ENCODE results near the gene SPOPL. TPM values are rescaled to one million over a fixed set of nuclear protein-coding genes. Genes with fewer than 3 reads are reported as not detected.
A peak's percentile ranks its signal among the peaks of the same experiment; 100 is the strongest.

SPOPL gene
- total RNA-seq (2021) (20.3 and 21.1 TPM in 2 replicates), Bru-seq, nascent RNA (percentile 82 among the genes with signal in this experiment), BruChase-seq, experiment 1, labeled RNA remaining after a 2-hour chase (percentile 83 among the genes with signal in this experiment), BruChase-seq, experiment 2, labeled RNA remaining after a 6-hour chase (percentile 71 among the genes with signal in this experiment)
- long read RNA-seq, full-length matches to known transcripts = 12 of 15 reads
- long read RNA-seq, partial matches to known transcripts = 1 of 15 reads
- long read RNA-seq, other reads (novel, unspliced or antisense) = 2 of 15 reads

GRCh38 chr2:138501425-138502254, at the start of gene SPOPL:
Gene SPOPL (plus strand): TSS chr2:138501770. CDS start chr2:138550217, 48,447 bp downstream.
- Histone ChIP-seq H3K4me3 (ENCODE audit: low read depth, low read length, poor library complexity, severe bottlenecking) (peak within 1 kb of the TSS; percentile 93), H3K36me3 (ENCODE audit: insufficient read depth, low read length, poor library complexity, severe bottlenecking) (no peaks in the 10 kb centered on the region), H3K9me3 (ENCODE audit: low read depth, low read length, poor library complexity, severe bottlenecking) (no peaks in the 10 kb centered on the region), H3K4me1 (ENCODE audit: insufficient read depth, low read length, poor library complexity, severe bottlenecking) (peaks cover 13% of the 10 kb centered on the region), H3K27ac (ENCODE audit: low read depth, low read length, poor library complexity, severe bottlenecking) (peak within 1 kb of the TSS; percentile 86), H3K27me3 (replicated peaks; ENCODE audit: insufficient read depth, low read depth, low read length, poor library complexity) (no peaks in the 10 kb centered on the region)
- peak; percentile 94 for DNase-seq (ENCODE audit: low spot score)
- ChIA-PET CTCF (no interaction called here), POLR2A (ENCODE audit: low non-redundant PET) (no interaction called here)
- TF ChIP-seq CTCF (conservative IDR thresholded peaks at IDR 0.05; ENCODE audit: low read depth, low read length) (no peak), EZH2 (IDR thresholded peaks at IDR 0.05; ENCODE audit: borderline replicate concordance, low read depth, low read length, poor library complexity, severe bottlenecking) (no peak)
- no TSS peak for BruUV-seq (replicated peaks)
- intact Hi-C loops (cut with micrococcal nuclease; ENCODE audit: unreplicated experiment) = no loop called here

- ChIA-PET POLR2A (ENCODE audit: low non-redundant PET) (no interaction called here), CTCF (no interaction called here)
- Histone ChIP-seq H3K4me3 (ENCODE audit: low read depth, low read length, poor library complexity, severe bottlenecking) (no peak overlapping the region), H3K27ac (ENCODE audit: low read depth, low read length, poor library complexity, severe bottlenecking) (no peak overlapping the region), H3K36me3 (ENCODE audit: insufficient read depth, low read length, poor library complexity, severe bottlenecking) (no peaks in the 10 kb centered on the region), H3K27me3 (replicated peaks; ENCODE audit: insufficient read depth, low read depth, low read length, poor library complexity) (no peaks in the 10 kb centered on the region), H3K9me3 (ENCODE audit: low read depth, low read length, poor library complexity, severe bottlenecking) (no peaks in the 10 kb centered on the region), H3K4me1 (ENCODE audit: insufficient read depth, low read length, poor library complexity, severe bottlenecking) (no peaks in the 10 kb centered on the region)
- TF ChIP-seq EZH2 (IDR thresholded peaks at IDR 0.05; ENCODE audit: borderline replicate concordance, low read depth, low read length, poor library complexity, severe bottlenecking) = no peak
- no peak for TF ChIP-seq CTCF (conservative IDR thresholded peaks at IDR 0.05; ENCODE audit: low read depth, low read length)
- DNase-seq (ENCODE audit: low spot score) = no peak
- intact Hi-C loops (cut with micrococcal nuclease; ENCODE audit: unreplicated experiment) = no loop called here
- BruUV-seq (replicated peaks) = no TSS peak
Observed at GRCh38 chr2:138452324-138452723, 49.2 kb upstream of the SPOPL start.

- Histone ChIP-seq H3K4me3 (ENCODE audit: low read depth, low read length, poor library complexity, severe bottlenecking) (no peak overlapping the region), H3K9me3 (ENCODE audit: low read depth, low read length, poor library complexity, severe bottlenecking) (no peaks in the 10 kb centered on the region), H3K4me1 (ENCODE audit: insufficient read depth, low read length, poor library complexity, severe bottlenecking) (no peaks in the 10 kb centered on the region), H3K36me3 (ENCODE audit: insufficient read depth, low read length, poor library complexity, severe bottlenecking) (no peaks in the 10 kb centered on the region), H3K27me3 (replicated peaks; ENCODE audit: insufficient read depth, low read depth, low read length, poor library complexity) (no peaks in the 10 kb centered on the region), H3K27ac (ENCODE audit: low read depth, low read length, poor library complexity, severe bottlenecking) (no peak overlapping the region)
- DNase-seq (ENCODE audit: low spot score) = no peak
- BruUV-seq (replicated peaks) = no TSS peak
- intact Hi-C loops (cut with micrococcal nuclease; ENCODE audit: unreplicated experiment) = no loop called here
- no peak for TF ChIP-seq EZH2 (IDR thresholded peaks at IDR 0.05; ENCODE audit: borderline replicate concordance, low read depth, low read length, poor library complexity, severe bottlenecking)
- no peak for TF ChIP-seq CTCF (conservative IDR thresholded peaks at IDR 0.05; ENCODE audit: low read depth, low read length)
- ChIA-PET POLR2A (ENCODE audit: low non-redundant PET) (no interaction called here), CTCF (no interaction called here)
Observed at GRCh38 chr2:138453815-138454214, 47.8 kb upstream of the SPOPL start.
